HG02884 (cell line): ENCODE data around the gene TEX22.

Experiments used
- ATAC-seq: cut with Tn5 transposase; IDR thresholded peaks from one replicate; pipeline ENCODE4 v1.9.1; 2021; ENCODE audit warnings: mild to moderate bottlenecking, moderate library complexity; ENCODE audit not compliant: unreplicated experiment

TEX22 gene

GRCh38 chr14:105366386-105367074 is 31.8 kb upstream of the TEX22 start:
- ATAC-seq, result no peak

- no peak for ATAC-seq
Measured at GRCh38 chr14:105367116-105368031, 31.0 kb upstream of the TEX22 start.

- no peak for ATAC-seq
Measured at GRCh38 chr14:105368032-105368417, 30.3 kb upstream of the TEX22 start.

- ATAC-seq, result no peak
Measured at GRCh38 chr14:105368426-105368825, 29.9 kb upstream of the TEX22 start.

GRCh38 chr14:105368910-105369652 is 29.3 kb upstream of the TEX22 start:
- no peak for ATAC-seq

GRCh38 chr14:105369653-105370040 is 28.7 kb upstream of the TEX22 start:
- ATAC-seq, result no peak

GRCh38 chr14:105374389-105374788 is 23.9 kb upstream of the TEX22 start:
- ATAC-seq, result no peak

GRCh38 chr14:105375635-105376057 is 22.7 kb upstream of the TEX22 start:
- no peak for ATAC-seq

- ATAC-seq, result no peak
Measured at GRCh38 chr14:105376521-105377440, 21.6 kb upstream of the TEX22 start.

- no peak for ATAC-seq
Measured at GRCh38 chr14:105377555-105378182, 20.7 kb upstream of the TEX22 start.

GRCh38 chr14:105378199-105378598 is 20.1 kb upstream of the TEX22 start:
- ATAC-seq, result no peak

GRCh38 chr14:105378873-105379685 is 19.3 kb upstream of the TEX22 start:
- no peak for ATAC-seq

- no peak for ATAC-seq
Measured at GRCh38 chr14:105379946-105380345, 18.4 kb upstream of the TEX22 start.

GRCh38 chr14:105380756-105381155 is 17.6 kb upstream of the TEX22 start:
- ATAC-seq, result no peak

GRCh38 chr14:105381446-105382342 is 16.6 kb upstream of the TEX22 start:
- ATAC-seq, result no peak

GRCh38 chr14:105382343-105383082 is 15.8 kb upstream of the TEX22 start:
- no peak for ATAC-seq

GRCh38 chr14:105383083-105383730 is 15.1 kb upstream of the TEX22 start:
- ATAC-seq, result no peak
